OCI-LY3 (cell line): ENCODE data around the gene EFNA3.

Source experiments
- CTCF ChIP-seq: fragments of 200-600, 300-600 bp; sonication (generic); IDR thresholded peaks from 2 replicates; pipeline ENCODE4 v1.5.1; 2014; ENCODE audit warnings: antibody characterized with exemption, low read length, low read depth
- EZH2phosphoT487 ChIP-seq: fragments of 200-600 bp; shearing (Covaris generic); IDR thresholded peaks from 2 replicates; pipeline ENCODE4 v1.6.1; 2018; ENCODE audit warnings: antibody characterized with exemption, mixed run types, low read depth

DNA sequence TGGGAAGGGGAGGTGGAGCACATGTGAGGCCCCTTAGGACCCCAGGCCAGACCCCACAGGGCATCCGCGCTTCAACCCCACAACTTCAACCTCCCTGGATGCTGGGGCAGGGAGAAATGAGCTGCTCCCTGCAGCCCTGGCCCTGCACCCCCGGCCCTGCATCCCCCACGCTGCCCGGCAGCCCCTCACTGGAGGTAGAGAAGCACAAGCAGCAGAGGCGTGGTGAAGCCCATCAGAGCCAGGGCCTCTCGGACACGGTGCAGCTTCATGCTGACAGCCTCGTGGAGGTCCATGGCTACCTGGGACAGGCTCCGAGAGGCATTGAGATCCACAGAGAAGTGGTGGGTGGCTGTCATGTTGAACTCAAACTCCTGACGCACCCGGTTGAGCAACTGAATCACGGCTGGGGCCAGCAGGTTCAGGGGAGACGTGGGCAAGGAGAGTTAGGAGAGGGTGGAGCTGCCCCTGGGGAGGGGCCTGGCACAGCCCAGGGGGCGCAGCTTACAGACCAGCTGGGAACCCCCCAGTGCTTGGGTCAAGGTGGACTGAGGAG, 48.3 kb upstream of the EFNA3 start:
- no peak for TF ChIP-seq CTCF
- TF ChIP-seq EZH2phosphoT487, result no peak
